Upper lobe of left lung (tissue), 6 donors: Measurements from ENCODE around the gene IFNLR1. TPM values are rescaled to one million over a fixed set of nuclear protein-coding genes. Genes with fewer than 3 reads are reported as not detected.
A peak's percentile ranks its signal among the peaks of the same experiment; 100 is the strongest.

ENCODE experiments used
- ATAC-seq, 2 donors: fragments of 200-7000 bp; cut with Tn5 transposase; one replicate each; pipeline ENCODE4 v1.9.1; 2022; ENCODE audit warnings: mild to moderate bottlenecking in 2 of 2, moderate library complexity in 2 of 2; ENCODE audit not compliant: low FRiP score in 2 of 2
- DNase-seq, 2 donors: peaks; one replicate each; pipeline ENCODE4 v3.0.0-alpha.2; 2019 to 2020
- H3K27ac ChIP-seq, 4 donors: fragments of 200-600 bp; sonication (generic); one replicate each; pipeline ENCODE4 v1.5.1; 2016 to 2019
- H3K27me3 ChIP-seq, 4 donors: fragments of 200-600 bp; sonication (generic); one replicate each; pipeline ENCODE4 v1.5.1; 2017 to 2019
- H3K36me3 ChIP-seq, 4 donors: fragments of 200-600 bp; sonication (generic); one replicate each; pipeline ENCODE4 v1.5.1; 2016 to 2019
- H3K4me1 ChIP-seq, 4 donors: fragments of 200-600 bp; sonication (generic); one replicate each; pipeline ENCODE4 v1.5.1; 2018 to 2019
- H3K4me3 ChIP-seq, 4 donors: fragments of 200-600 bp; sonication (generic); one replicate each; pipeline ENCODE4 v1.5.1; 2017 to 2019; ENCODE audit warnings: mild to moderate bottlenecking in 2 of 4, moderate library complexity in 1 of 4
- H3K9me3 ChIP-seq, 4 donors: fragments of 200-600 bp; sonication (generic); one replicate each; pipeline ENCODE4 v1.5.1; 2018 to 2019
- EP300 ChIP-seq, 4 donors: sonication (generic); formaldehyde crosslinking; IDR thresholded peaks; one replicate each; pipeline ENCODE4 v1.5.1; 2017; ENCODE audit warnings: antibody characterized with exemption in 4 of 4, control low read depth in 2 of 4
- POLR2A ChIP-seq, 4 donors: fragments of 450-650 bp; IDR thresholded peaks; one replicate each; pipeline ENCODE4 v1.5.1; 2016 to 2017; ENCODE audit warnings: antibody characterized with exemption in 4 of 4, mild to moderate bottlenecking in 2 of 4
- POLR2AphosphoS5 ChIP-seq, 2 donors: sonication (generic); formaldehyde crosslinking; IDR thresholded peaks; one replicate each; pipeline ENCODE4 v1.5.1; 2017; ENCODE audit warnings: antibody characterized with exemption in 2 of 2
- WGBS, 2 donors: methylation state at CpG; one replicate each; pipeline ENCODE4 v1.1.5; 2017 to 2018; 5-methylcytosine and 5-hydroxymethylcytosine counted together
- total RNA-seq, 6 donors: library from RNA; depleted of rRNA in 4 of 6; stranded (reverse); fragments of >200 nt in 4 of 6; gene quantifications; one replicate each; pipeline versions ENCODE4 v1.1.0 to v1.2.1, GENCODE V29; 2016 to 2021
- TF ChIP-seq, protein P1 (sequence below), 6 experiments: fragments of 450-650 bp in 4 of 6; fragments of 200-600 bp in 2 of 6; sonication (generic) in 2 of 6; IDR thresholded peaks; one replicate each; pipeline ENCODE4 v1.5.1; 2016 to 2019; ENCODE audit warnings: antibody characterized with exemption in 6 of 6
- donor health status: DM: no; HTN: no; CAD: no; lungs with moderate emphysema.
- donor health status: DM: no; HTN: yes; CAD: no; lungs with severe emphysema.

Gene IFNLR1
- total RNA-seq, 6 donors from 2014 or later, result 4.1 to 15.5 (median 6.8) TPM

DNA sequence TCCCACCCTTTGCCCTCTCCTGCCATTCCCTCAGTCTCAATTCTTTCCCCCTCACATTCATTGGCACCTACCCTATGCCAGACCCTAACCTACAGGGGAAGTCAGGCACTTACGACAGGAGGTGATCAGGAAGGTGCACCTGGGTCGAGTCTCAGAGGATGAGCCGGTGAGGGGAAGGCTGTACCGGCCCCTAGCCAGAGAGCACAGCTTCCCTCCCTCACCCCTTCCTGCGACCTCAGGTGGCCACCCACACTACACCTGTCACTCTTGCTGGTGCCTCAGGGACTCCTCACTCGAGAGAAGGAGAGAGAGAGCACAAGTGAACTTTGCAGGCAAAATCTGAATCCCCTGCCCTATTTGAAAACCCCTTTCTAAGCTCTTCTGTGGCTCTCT lies 73.5 kb downstream of the IFNLR1 start:
- no peak for TF ChIP-seq EP300 (IDR thresholded peaks at IDR 0.05)
- TF ChIP-seq POLR2AphosphoS5 (IDR thresholded peaks at IDR 0.05), result no peak
- no peak for TF ChIP-seq POLR2A (IDR thresholded peaks at IDR 0.05)
- TF ChIP-seq, protein P1, sequence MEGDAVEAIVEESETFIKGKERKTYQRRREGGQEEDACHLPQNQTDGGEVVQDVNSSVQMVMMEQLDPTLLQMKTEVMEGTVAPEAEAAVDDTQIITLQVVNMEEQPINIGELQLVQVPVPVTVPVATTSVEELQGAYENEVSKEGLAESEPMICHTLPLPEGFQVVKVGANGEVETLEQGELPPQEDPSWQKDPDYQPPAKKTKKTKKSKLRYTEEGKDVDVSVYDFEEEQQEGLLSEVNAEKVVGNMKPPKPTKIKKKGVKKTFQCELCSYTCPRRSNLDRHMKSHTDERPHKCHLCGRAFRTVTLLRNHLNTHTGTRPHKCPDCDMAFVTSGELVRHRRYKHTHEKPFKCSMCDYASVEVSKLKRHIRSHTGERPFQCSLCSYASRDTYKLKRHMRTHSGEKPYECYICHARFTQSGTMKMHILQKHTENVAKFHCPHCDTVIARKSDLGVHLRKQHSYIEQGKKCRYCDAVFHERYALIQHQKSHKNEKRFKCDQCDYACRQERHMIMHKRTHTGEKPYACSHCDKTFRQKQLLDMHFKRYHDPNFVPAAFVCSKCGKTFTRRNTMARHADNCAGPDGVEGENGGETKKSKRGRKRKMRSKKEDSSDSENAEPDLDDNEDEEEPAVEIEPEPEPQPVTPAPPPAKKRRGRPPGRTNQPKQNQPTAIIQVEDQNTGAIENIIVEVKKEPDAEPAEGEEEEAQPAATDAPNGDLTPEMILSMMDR (IDR thresholded peaks at IDR 0.05), result no peak

DNA sequence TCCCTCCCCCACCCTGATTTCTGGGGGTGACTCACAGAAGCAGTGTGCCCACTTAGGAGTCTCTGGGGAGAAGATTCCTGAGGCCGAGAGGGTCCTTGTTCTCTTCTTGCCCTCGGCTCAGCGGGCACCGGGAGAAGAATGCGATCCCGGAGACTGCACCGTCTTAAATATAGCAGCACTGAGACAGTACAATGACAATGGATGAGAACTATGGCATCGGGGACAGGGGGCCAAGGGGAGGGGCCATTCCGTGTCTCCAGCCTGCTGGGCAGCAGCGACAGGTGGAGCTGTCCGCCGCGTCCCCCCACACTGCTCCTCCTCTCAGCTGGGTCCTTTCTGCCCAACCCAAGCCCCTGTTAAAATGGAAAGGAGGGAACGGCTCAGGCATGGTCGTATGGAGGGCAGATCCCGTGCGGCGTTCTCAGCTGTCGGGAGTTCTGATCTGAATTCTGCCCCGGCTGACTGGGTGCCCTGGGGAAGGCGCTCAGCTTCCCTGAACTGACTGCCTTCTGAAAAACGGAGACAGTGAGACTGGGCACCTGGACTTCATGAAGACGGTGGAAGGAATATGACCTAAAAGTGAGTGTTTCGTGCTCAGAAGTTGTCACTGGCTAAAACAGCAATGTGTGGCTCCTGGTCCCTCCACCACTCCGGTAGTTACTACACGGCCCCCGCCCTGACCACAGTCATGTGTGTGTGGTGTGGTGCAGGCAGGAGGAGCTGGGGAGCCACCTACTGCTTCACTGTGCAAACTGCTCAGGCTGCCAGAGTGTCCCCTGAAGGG lies 74.9 kb downstream of the IFNLR1 start, which contains the start of gene MYOM3:
Gene MYOM3, minus strand, starts transcription at position 140 of the 784 bp plus-strand sequence. CDS start 3,499 bp downstream, outside the sequence.
- H3K27ac ChIP-seq, result no peak within 1 kb of the TSS
- H3K9me3 ChIP-seq, result no peaks in the 10 kb centered on the region
- H3K4me3 ChIP-seq, result peak within 1 kb of the TSS in 1 of 4 donors; percentile 14
- peaks cover 0 to 7% (median 2%) of the 10 kb centered on the region in 4 donors for H3K4me1 ChIP-seq
- ATAC-seq, result peak; percentile 77 to 87
- TF ChIP-seq, protein P1 (IDR thresholded peaks at IDR 0.05), result peak; percentile 22 to 59 (median 40)
- TF ChIP-seq POLR2AphosphoS5 (IDR thresholded peaks at IDR 0.05) (no peak), POLR2A (IDR thresholded peaks at IDR 0.05) (no peak), EP300 (IDR thresholded peaks at IDR 0.05) (no peak)
- DNase-seq, result peak in 1 of 2 donors; percentile 81
- 31 to 33% methylated on average over 20 to 27 of the region's 27 CpGs for WGBS, 2 donors
- no peaks in the 10 kb centered on the region for H3K27me3 ChIP-seq
- no peaks in the 10 kb centered on the region for H3K36me3 ChIP-seq

More for the DNA sequence above, 73.5 kb downstream of the IFNLR1 start:
- no peak for ATAC-seq
- Histone ChIP-seq H3K27me3 (no peaks in the 10 kb centered on the region), H3K36me3 (no peaks in the 10 kb centered on the region), H3K9me3 (no peaks in the 10 kb centered on the region), H3K4me1 (peaks cover 0 to 7% (median 2%) of the 10 kb centered on the region in 4 donors), H3K27ac (no peak overlapping the region), H3K4me3 (no peak overlapping the region)
- no peak for DNase-seq
- 65 to 70% methylated on average over 6 of the region's 6 CpGs for WGBS, 2 donors

DNA sequence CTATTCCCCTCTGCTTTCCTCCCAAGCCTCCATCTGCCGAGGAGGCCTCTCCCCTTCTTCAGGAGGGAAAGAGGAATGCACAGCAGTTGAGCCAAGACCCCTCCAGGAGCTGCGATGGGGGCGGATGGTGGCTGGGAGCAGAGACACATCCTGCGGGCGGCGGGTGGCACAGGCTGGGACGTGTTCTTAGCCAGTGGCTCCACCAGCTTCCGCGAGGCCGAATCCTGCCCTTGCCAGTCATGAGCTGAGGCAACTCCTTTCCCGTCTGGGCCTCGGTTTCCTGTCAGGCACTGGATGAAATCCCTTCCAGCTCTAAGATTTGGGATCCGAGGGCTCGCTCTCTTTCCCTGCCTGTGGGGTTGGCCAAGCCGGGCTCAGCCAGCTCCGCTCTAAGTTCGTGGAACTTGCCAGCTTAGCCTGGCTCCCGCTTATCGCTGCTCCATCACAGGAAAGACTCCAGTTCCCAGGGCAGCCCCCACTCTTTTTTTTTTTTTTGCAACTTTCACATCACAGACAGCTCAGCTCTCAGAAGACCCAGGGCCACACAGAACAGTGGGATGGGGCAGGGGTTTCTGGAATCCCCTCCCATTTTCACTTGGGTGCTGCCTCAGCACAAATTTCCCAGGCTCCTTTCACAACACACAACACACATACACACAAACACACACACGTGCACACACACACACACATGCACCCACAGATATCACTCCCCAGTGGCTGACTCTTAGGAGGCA lies 75.7 kb downstream of the IFNLR1 start:
- ATAC-seq, result no peak
- no peak for DNase-seq
- Histone ChIP-seq H3K4me1 (peaks cover 0 to 7% (median 2%) of the 10 kb centered on the region in 4 donors), H3K27me3 (no peaks in the 10 kb centered on the region), H3K36me3 (no peaks in the 10 kb centered on the region), H3K27ac (no peak overlapping the region), H3K4me3 (no peak overlapping the region), H3K9me3 (no peaks in the 10 kb centered on the region)
- WGBS, 2 donors, result 80 to 82% methylated on average over 18 to 20 of the region's 20 CpGs
- TF ChIP-seq EP300 (IDR thresholded peaks at IDR 0.05), result no peak
- TF ChIP-seq, protein P1 (IDR thresholded peaks at IDR 0.05), result no peak
- no peak for TF ChIP-seq POLR2AphosphoS5 (IDR thresholded peaks at IDR 0.05)
- no peak for TF ChIP-seq POLR2A (IDR thresholded peaks at IDR 0.05)

DNA sequence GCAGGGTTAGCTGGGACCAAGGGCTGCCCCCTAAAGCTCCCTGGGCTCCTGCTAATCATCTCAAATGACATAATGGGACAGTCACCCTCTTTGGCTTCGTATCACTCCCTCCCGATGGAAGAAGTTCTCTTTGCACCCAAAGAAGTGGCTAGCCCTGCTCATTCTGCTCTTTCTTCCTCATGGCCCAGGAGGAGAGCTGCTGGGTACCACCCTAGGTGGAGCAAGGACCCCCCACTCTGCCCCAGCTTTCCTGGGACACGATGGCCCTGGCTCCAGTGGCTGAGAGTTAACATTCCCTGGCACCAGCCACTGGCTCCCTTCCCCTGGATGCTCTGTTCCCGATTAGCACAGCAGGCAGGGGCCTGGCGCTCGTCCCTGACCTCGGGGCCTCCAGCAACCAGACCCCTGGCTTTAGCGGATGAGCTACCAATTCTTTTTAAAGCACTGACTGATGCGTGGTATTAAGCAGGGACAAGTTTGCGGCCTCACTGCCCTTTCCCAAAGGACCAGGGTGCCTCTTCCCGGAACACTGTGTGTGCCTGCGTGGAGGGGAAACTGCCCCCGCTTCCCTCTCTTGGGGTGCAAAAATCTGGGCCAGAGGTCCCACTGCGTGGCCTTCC lies 76.3 kb downstream of the IFNLR1 start:
- no peak overlapping the region for H3K4me3 ChIP-seq
- H3K27me3 ChIP-seq, result no peaks in the 10 kb centered on the region
- no peak for TF ChIP-seq POLR2AphosphoS5 (IDR thresholded peaks at IDR 0.05)
- no peak for TF ChIP-seq POLR2A (IDR thresholded peaks at IDR 0.05)
- TF ChIP-seq EP300 (IDR thresholded peaks at IDR 0.05), result no peak
- TF ChIP-seq, protein P1 (IDR thresholded peaks at IDR 0.05), result no peak
- WGBS, 2 donors, result 83 to 84% methylated on average over 12 to 14 of the region's 14 CpGs
- no peak for DNase-seq
- H3K4me1 ChIP-seq, result peaks cover 0 to 7% (median 2%) of the 10 kb centered on the region in 4 donors
- no peaks in the 10 kb centered on the region for H3K36me3 ChIP-seq
- no peak overlapping the region for H3K27ac ChIP-seq
- H3K9me3 ChIP-seq, result no peaks in the 10 kb centered on the region
- no peak for ATAC-seq
